GM12878 (cell line): Measurements from ENCODE around the gene PGLYRP1. TPM values are rescaled to one million over a fixed set of nuclear protein-coding genes. Genes with fewer than 3 reads are reported as not detected.
A peak's percentile ranks its signal among the peaks of the same experiment; 100 is the strongest.

Experiments
- ATAC-seq: fragments of 200-7000 bp; cut with Tn5 transposase; 3 replicates; pipeline ENCODE4 v1.9.1; 2020; ENCODE audit warnings: mild to moderate bottlenecking, moderate library complexity
- BruUV-seq: library from RNA; stranded (reverse); fragments of 400-500 nt; replicated peaks from 2 replicates; lab custom pipeline; 2021; lab: Mats Ljungman, UMichigan
- CTCF ChIA-PET: fragments of 300-600 bp; sonication (Branson Sonifier 250); formaldehyde crosslinking; extraction: SDS; loops from one replicate; lab custom pipeline; 2021; ENCODE audit warnings: inconsistent platforms; lab: Yijun Ruan, JAX
- POLR2A ChIA-PET: fragments of 350-600 bp; formaldehyde crosslinking; extraction: SDS; loops from one replicate; lab custom pipeline; 2021; ENCODE audit warnings: inconsistent platforms; lab: Charles Lee
- RAD21 ChIA-PET: fragments of 300-600 bp; sonication (Branson Sonifier 250); formaldehyde crosslinking; loops from one replicate; lab custom pipeline; 2023; ENCODE audit warnings: antibody characterized with exemption; ENCODE audit not compliant: unreplicated experiment; lab: Charles Lee
- SMC1A ChIA-PET: fragments of 300-600 bp; sonication (Branson Sonifier 250); formaldehyde crosslinking; loops from one replicate; lab custom pipeline; 2023; ENCODE audit not compliant: unreplicated experiment, uncharacterized antibody; lab: Charles Lee
- DNase-seq: peaks from one replicate; pipeline ENCODE4 v3.0.0-alpha.2; 2011; ENCODE audit warnings: low read depth, low spot score
- FAIRE-seq: peaks from 3 replicates; lab custom pipeline; 2011; peaks lifted over from hg19 to GRCh38; lab: Jason Lieb, UNC
- H2AFZ ChIP-seq: 2 replicates; pipeline ENCODE4 v1.6.0; 2011; ENCODE audit warnings: low read depth, low read length, control low read depth; ENCODE audit not compliant: control insufficient read depth
- H3K27ac ChIP-seq: 2 replicates; pipeline ENCODE4 v1.5.1; 2011; ENCODE audit warnings: control low read depth; ENCODE audit not compliant: control insufficient read depth, insufficient read depth
- H3K27me3 ChIP-seq, 2 experiments: replicated peaks in 1 of 2; 2 replicates each; pipeline versions ENCODE4 v1.6.0 to v1.6.1; 2011; ENCODE audit warnings: low read length in 1 of 2; ENCODE audit not compliant: control insufficient read depth in 2 of 2, insufficient read depth in 2 of 2
- H3K36me3 ChIP-seq, 2 experiments: 2 replicates each; pipeline ENCODE4 v1.5.1; 2011; ENCODE audit warnings: low read length in 1 of 2; ENCODE audit not compliant: control insufficient read depth in 2 of 2, insufficient read depth in 2 of 2
- H3K4me1 ChIP-seq: 2 replicates; pipeline ENCODE4 v1.6.1; 2011; ENCODE audit warnings: mild to moderate bottlenecking, low read length, moderate library complexity, mixed read lengths; ENCODE audit not compliant: control insufficient read depth, insufficient read depth
- H3K4me2 ChIP-seq: 2 replicates; pipeline ENCODE4 v1.6.0; 2011; ENCODE audit warnings: control low read depth; ENCODE audit not compliant: control insufficient read depth, insufficient read depth
- H3K4me3 ChIP-seq: fragments of 200-600 bp; sonication (generic); 2 replicates; pipeline ENCODE4 v1.5.1; 2016
- H3K79me2 ChIP-seq: 2 replicates; pipeline ENCODE4 v1.6.0; 2011; ENCODE audit warnings: low read length; ENCODE audit not compliant: control insufficient read depth, insufficient read depth
- H3K9ac ChIP-seq: 2 replicates; pipeline ENCODE4 v1.8.0; 2011; ENCODE audit warnings: low read length, control low read depth, mixed read lengths; ENCODE audit not compliant: control insufficient read depth, insufficient read depth
- H3K9me3 ChIP-seq: replicated peaks from 3 replicates; pipeline ENCODE4 v1.5.1; 2011; ENCODE audit warnings: mild to moderate bottlenecking, low read length; ENCODE audit not compliant: control insufficient read depth, insufficient read depth
- H4K20me1 ChIP-seq: 2 replicates; pipeline ENCODE4 v1.6.0; 2011; ENCODE audit not compliant: control insufficient read depth, insufficient read depth
- BMI1 ChIP-seq: fragments of 450-650 bp; IDR thresholded peaks from 2 replicates; pipeline ENCODE4 v1.6.1; 2016; ENCODE audit warnings: mild to moderate bottlenecking, moderate library complexity, borderline replicate concordance
- CHD4 ChIP-seq: fragments of 200-600 bp; sonication (generic); IDR thresholded peaks from 2 replicates; pipeline ENCODE4 v1.6.1; 2016; ENCODE audit warnings: mild to moderate bottlenecking
- IRF4 ChIP-seq: IDR thresholded peaks from 2 replicates; pipeline ENCODE4 v1.6.1; 2011; ENCODE audit warnings: low read depth, low read length
- ZNF384 ChIP-seq: IDR thresholded peaks from 2 replicates; pipeline ENCODE4 v1.6.1; 2012; ENCODE audit warnings: low read depth, mild to moderate bottlenecking, low read length, improper control_type of control experiment, borderline replicate concordance
- WGBS: methylation state at CpG from one replicate; pipeline ENCODE4 v1.1.6; 2016; ENCODE audit warnings: low lambda C conversion rate; ENCODE audit not compliant: insufficient replicate concordance, insufficient coverage; ENCODE audit errors: missing lambda C conversion rate; 5-methylcytosine and 5-hydroxymethylcytosine counted together
- in situ Hi-C: fragments of 300-500 bp; cut with MboI; formaldehyde crosslinking; loops from 9 replicates; pipeline ENCODE4 v1.14.3; 2018; ENCODE audit warnings: mixed read lengths
- intact Hi-C: fragments of 100-400 bp; cut with micrococcal nuclease; formaldehyde crosslinking; loops from one replicate; pipeline ENCODE4 v1.14.2; 2022; ENCODE audit not compliant: unreplicated experiment
- polyA plus RNA-seq, 11 experiments: library from polyadenylated mRNA; depleted of rRNA in 4 of 11; unstranded in 6 of 11; stranded (reverse) in 5 of 11; fragments of >200 nt; fragmentation: Nextera tagmentation in 4 of 11; fragmentation: Illumina TruSeq in 1 of 11; extraction: Ambion mirVana in 4 of 11; extraction: Trizol in 1 of 11; gene quantifications; 1 replicate in 1 of 11; 2 replicates in 10 of 11; pipeline versions ENCODE4 v1.2.1 to v1.2.3, GENCODE V29; 2011 to 2016; ENCODE audit warnings: inconsistent platforms in 2 of 11, missing spikeins in 2 of 11, low read depth in 1 of 11
- total RNA-seq, 4 experiments: library from RNA; depleted of rRNA in 3 of 4; stranded (reverse); fragments of >200 nt in 3 of 4; fragmentation: Illumina TruSeq in 1 of 4; extraction: Trizol in 1 of 4; gene quantifications; 2 replicates each; pipeline versions ENCODE4 v1.2.1 to v1.2.3, GENCODE V29; 2013 to 2021
- TF ChIP-seq, protein P1 (sequence below): IDR thresholded peaks from 2 replicates; pipeline ENCODE4 v1.6.1; 2012; ENCODE audit warnings: low read depth, low read length, improper control_type of control experiment
- TF ChIP-seq, protein P2 (sequence below): IDR thresholded peaks from 2 replicates; pipeline ENCODE4 v1.6.1; 2011; ENCODE audit warnings: borderline replicate concordance, low read depth, mild to moderate bottlenecking, moderate library complexity, low read length; ENCODE audit not compliant: insufficient read depth, poor library complexity, severe bottlenecking

Gene PGLYRP1
- total and polyA plus RNA-seq, 10 of the 15 experiments (the other 5 are each of a cell fraction or from before 2014, with no cell fraction given): 0.30 TPM; not detected in 9

DNA sequence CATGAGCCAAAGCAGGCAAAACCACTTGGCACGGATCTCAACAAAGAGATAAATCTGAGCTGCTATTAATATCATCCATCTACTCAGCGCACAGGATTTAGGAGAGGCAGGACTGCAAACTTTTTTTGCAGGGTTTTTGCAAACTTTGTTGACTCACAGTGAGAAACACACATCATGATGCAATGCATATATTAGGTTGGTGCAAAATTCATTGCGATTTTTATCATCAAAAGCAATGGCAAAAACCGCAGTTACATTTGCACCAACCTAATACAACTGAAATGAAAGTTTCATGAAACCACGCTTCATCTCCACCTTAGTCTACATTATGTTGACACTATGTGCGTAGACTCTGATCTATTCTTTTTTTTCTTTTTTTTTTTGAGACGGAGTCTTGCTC, 44.7 kb downstream of the PGLYRP1 start:
- Histone ChIP-seq H3K4me1 (no peaks in the 10 kb centered on the region), H4K20me1 (no peaks in the 10 kb centered on the region), H3K4me2 (no peak overlapping the region), H3K4me3 (no peak overlapping the region), H3K27me3 (no peaks in the 10 kb centered on the region; a peak in 3 of 4 replicates), H3K9ac (no peak overlapping the region), H3K27ac (no peak overlapping the region), H3K79me2 (no peaks in the 10 kb centered on the region), H3K9me3 (no peaks in the 10 kb centered on the region), H3K36me3 (no peaks in the 10 kb centered on the region), H2AFZ (no peak overlapping the region)
- CTCF ChIA-PET: interaction anchor here (1.1 kb wide), 1 partner anchor 51 kb away, joined by 3 read pairs; no protein-coding TSS in a partner anchor
- DNase-seq: no peak
- BruUV-seq: no TSS peak
- FAIRE-seq: no peak
- intact Hi-C loops (no loop called here), in situ Hi-C loops (no loop called here)
- no peak for ATAC-seq
- POLR2A ChIA-PET: no interaction called here
- RAD21 ChIA-PET: no interaction called here
- 43% methylated on average over 6 of the region's 7 CpGs for WGBS
- no peak for TF ChIP-seq BMI1
- TF ChIP-seq CHD4: no peak
- TF ChIP-seq, protein P1, sequence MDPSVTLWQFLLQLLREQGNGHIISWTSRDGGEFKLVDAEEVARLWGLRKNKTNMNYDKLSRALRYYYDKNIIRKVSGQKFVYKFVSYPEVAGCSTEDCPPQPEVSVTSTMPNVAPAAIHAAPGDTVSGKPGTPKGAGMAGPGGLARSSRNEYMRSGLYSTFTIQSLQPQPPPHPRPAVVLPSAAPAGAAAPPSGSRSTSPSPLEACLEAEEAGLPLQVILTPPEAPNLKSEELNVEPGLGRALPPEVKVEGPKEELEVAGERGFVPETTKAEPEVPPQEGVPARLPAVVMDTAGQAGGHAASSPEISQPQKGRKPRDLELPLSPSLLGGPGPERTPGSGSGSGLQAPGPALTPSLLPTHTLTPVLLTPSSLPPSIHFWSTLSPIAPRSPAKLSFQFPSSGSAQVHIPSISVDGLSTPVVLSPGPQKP: no peak
- SMC1A ChIA-PET: no interaction called here

DNA sequence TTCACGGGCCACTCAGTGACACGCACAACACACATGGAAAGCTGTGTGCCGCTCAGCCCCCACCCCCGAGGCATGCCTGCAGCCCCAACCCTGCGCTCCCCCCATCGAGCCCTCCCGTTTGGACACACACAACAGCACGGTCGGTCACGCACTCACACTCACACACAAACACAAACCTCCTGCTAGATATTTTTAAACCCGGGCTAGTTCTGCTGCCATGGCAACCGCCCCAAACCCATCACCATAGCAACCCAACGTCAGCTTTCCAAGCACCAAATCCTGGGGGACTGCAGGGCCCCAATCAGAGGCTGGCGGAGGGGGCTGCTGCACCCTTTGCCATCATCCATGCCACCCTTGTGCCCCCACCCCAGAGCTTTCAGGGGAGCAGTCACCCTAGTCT, 46.7 kb downstream of the PGLYRP1 start:
- H3K36me3 ChIP-seq: no peaks in the 10 kb centered on the region
- ChIA-PET CTCF (no interaction called here), SMC1A (no interaction called here), RAD21 (no interaction called here), POLR2A (no interaction called here)
- H3K27ac ChIP-seq: no peak overlapping the region
- ATAC-seq: no peak
- H3K27me3 ChIP-seq: peaks cover 0 to 11% of the 10 kb centered on the region in 2 experiments; a peak in 3 of 4 replicates
- no peaks in the 10 kb centered on the region for H3K79me2 ChIP-seq
- 32% methylated on average over 14 of the region's 14 CpGs for WGBS
- H3K9ac ChIP-seq: no peak overlapping the region
- no TSS peak for BruUV-seq
- no peak overlapping the region for H3K4me3 ChIP-seq
- no peak for FAIRE-seq
- DNase-seq: no peak
- H2AFZ ChIP-seq: no peak overlapping the region
- no peaks in the 10 kb centered on the region for H3K9me3 ChIP-seq
- in situ Hi-C loops (no loop called here), intact Hi-C loops (no loop called here)
- TF ChIP-seq IRF4: no peak
- TF ChIP-seq, protein P2, sequence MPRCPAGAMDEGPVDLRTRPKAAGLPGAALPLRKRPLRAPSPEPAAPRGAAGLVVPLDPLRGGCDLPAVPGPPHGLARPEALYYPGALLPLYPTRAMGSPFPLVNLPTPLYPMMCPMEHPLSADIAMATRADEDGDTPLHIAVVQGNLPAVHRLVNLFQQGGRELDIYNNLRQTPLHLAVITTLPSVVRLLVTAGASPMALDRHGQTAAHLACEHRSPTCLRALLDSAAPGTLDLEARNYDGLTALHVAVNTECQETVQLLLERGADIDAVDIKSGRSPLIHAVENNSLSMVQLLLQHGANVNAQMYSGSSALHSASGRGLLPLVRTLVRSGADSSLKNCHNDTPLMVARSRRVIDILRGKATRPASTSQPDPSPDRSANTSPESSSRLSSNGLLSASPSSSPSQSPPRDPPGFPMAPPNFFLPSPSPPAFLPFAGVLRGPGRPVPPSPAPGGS: peak; percentile 50
- no peak for TF ChIP-seq ZNF384
- no peaks in the 10 kb centered on the region for H4K20me1 ChIP-seq
- H3K4me1 ChIP-seq: no peaks in the 10 kb centered on the region
- H3K4me2 ChIP-seq: no peak overlapping the region
